Esophagus mucosa (tissue), 1 donor: ENCODE results near the gene ITPKB. TPM values are rescaled to one million over a fixed set of nuclear protein-coding genes. Genes with fewer than 3 reads are reported as not detected.
"Not testable (repeated sequence)": the region's sequence is repeated elsewhere in the genome, so short reads cannot be mapped to it uniquely, and the experiment has no call there.

ENCODE experiments used
- ATAC-seq: fragments of 200-7000 bp; cut with Tn5 transposase; one replicate; pipeline ENCODE4 v1.9.1; 2020
- total RNA-seq: library from RNA; stranded (reverse); gene quantifications from one replicate; pipeline ENCODE4 v1.2.4, GENCODE V29; 2023
- donor health status: DM: yes; HTN: yes; CAD: no.

ITPKB gene
- total RNA-seq, 1 donor from 2014 or later, result 10.9 TPM

- ATAC-seq, result no peak
Observed at GRCh38 chr1:226754793-226755533, 15.9 kb upstream of the ITPKB start.

- no peak for ATAC-seq
Observed at GRCh38 chr1:226754097-226754496, 15.0 kb upstream of the ITPKB start.

GRCh38 chr1:226751703-226752102 lies 12.6 kb upstream of the ITPKB start:
- ATAC-seq, result no peak

- no peak for ATAC-seq
Observed at GRCh38 chr1:226751214-226751613, 12.1 kb upstream of the ITPKB start.

DNA sequence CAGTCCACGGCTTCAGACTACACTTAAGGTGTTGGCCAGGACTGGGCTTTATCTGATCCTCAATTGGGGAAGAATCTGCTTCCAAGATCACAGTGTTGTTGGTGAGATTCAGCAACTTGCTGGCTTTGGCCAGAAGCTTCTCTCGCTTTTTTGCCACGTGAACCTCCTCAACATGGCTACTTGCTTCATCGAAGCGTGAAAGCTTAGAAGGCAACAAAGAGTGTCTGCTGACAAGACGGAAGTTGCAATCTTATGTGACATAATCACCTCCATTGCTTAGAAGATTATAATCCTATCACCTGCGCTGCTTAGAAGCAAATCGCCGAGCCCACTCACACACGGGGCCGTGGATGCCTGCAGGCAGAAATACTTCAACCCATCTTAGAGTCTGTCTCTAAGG lies 10.4 kb upstream of the ITPKB start:
- ATAC-seq, result no peak

DNA sequence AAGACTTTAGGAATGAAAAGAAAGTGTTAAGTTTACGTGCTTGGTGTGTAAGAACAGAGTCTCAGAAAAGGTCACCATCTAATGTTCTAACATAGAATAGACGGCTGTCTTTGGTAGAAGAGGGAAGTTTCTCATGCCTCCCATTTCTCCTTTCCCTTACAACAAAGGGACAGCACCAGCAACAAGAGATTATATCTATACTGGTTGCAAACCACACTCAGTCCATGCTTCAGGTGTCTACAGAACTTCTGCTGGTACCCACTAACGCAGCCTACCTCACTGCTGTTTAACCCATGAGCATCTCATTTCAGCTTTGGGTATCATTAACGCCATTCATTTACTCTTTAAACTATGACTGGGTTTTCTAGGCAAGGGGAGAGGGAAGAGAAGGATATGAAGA lies 9.2 kb upstream of the ITPKB start:
- ATAC-seq, result no peak

GRCh38 chr1:226747519-226748263 lies 8.6 kb upstream of the ITPKB start:
- ATAC-seq, result not testable (repeated sequence)

GRCh38 chr1:226743259-226743658 lies 4.2 kb upstream of the ITPKB start:
- no peak for ATAC-seq

DNA sequence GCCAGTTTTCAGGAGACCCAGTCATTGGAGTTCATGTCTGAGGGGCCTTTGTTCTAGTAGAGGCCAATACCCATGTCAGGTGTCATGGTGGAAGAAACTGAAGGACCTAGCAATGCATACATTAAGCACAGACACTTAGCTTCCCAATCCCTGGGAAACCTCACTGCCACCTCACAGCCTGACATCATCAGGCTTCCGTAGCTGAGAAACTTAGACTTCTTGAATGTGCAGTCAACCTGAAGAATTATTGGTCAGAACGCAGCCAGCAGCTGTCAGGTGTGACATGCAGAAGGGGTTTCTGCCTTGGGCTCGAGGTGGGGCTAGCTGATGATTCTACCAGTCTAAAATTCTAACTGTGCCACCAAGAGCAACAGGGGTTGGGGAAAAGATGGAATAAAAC lies 1.9 kb upstream of the ITPKB start:
- no peak for ATAC-seq

GRCh38 chr1:226739696-226740065 lies 599 bp upstream of the ITPKB start:
- ATAC-seq, result no peak

DNA sequence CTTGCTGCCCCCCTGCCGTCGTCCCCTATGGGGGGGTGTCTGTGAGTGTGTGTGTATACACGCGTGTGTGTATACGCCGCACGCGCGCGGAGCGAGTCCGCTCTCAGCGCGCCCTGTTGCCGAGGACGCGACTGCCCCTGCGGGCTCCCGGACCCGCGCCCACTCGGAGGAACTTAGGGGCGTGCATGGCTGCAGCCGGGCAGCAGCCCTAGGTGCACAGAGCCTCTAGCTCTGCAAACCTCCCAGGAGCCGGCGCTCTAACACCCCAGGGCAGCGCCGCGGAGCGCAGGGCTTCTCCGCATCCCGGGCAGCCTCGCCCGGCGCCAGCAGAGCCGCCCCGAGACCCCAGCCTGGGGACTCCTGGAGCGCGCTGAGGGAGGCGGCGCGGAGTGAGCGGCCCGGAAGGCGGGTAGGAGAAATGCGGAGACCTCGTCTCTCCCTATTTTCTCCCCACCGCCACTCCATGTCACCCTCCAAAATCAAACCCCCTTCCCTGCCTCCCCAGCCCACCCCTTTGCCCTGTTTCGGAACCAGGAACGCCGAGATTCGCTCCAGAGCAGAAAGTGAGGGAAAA lies 574 bp downstream of the ITPKB start:
- ATAC-seq, result peak; percentile 48

GRCh38 chr1:226737819-226738420 lies 1.2 kb downstream of the ITPKB start:
- peak; percentile 54 for ATAC-seq

- peak; percentile 50 for ATAC-seq
Observed at GRCh38 chr1:226736908-226737818, 1.9 kb downstream of the ITPKB start.

DNA sequence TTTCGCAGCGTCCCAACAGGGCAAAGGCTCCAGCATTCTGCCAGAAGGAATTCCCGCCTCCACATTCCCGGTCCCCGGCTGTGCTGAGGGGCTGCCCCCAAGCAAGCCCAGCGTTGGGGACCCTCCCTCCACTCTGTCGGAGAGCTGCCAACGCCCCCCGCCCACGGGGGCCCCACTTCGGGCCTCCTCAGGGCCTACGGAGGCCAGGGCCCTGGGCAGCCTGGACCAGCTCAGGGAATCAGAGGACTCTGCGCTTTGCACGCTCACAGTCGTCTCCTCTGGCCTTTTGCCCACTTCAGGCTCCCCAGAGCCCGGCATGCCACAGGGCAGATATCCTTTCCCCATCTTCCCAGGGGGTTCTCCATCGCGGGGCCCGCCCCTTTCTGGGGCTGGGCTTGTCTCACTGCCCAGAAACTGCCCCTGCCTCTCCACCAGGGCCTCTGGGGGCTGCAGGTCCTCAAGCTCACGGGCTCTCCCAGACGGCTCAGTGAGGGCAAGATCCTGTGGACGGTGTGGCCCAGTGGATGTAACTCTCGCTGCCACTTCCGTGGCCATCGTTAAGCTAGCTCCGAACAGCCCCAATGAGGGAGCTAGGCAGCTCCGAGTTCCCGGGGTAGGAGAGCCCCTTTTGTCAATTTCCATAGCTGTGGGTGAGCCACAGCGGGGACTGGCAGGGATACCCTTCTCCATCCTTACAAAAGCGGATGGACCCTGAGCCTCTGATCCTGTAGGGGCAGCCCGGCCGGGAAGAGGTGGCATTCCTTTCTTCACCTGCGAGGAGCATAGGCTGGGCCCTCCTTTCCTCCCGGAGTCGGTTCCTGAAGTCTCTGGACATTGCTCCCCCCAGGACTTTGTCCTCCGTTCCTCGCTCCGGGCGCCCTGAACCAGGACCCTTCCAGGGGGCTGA lies 2.8 kb downstream of the ITPKB start:
- ATAC-seq, result no peak

DNA sequence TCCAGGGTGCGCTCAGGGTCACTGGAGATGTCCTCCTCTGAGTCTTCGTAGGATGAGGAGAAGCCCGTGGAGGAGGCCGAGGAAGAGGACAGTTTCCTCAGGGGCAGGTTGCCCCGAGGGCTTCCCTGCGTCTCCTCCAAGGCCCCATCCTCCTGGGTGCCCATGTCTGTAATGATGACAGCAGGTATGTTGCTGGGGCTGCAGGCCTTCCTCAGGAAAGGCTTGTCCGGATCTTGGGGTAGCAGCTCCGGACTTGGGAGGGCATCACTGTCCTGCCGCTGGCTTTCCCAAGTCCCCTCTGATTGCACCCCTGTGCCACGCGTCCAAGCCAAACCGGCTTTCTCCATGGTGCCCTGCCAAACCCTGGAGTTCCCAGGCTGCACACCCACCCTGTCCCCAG lies 3.5 kb downstream of the ITPKB start:
- ATAC-seq, result no peak

DNA sequence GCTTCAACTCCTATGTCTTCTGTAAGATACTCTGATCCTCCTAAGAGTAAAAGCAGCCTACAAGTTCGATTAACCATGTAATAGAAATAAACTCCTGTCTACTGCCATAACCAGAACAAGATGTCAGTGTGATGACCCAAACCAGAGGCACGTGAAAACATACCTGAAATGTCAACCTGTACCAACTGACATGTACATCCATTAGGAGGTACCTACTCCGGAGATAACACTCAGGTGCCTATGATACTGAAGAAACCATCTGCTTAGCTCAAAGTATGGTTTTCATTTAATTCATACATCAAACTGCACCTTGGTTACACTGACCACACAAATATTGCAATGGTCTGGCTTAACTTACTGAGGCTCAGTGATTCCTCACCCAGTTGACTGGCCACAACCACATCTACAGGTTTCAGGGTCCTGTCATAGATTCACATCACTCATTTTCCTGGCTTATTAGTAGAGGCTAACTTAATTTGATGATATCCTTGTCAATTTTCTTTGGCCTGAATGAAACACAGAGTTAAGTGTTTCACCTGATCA lies 4.4 kb downstream of the ITPKB start:
- ATAC-seq, result no peak

DNA sequence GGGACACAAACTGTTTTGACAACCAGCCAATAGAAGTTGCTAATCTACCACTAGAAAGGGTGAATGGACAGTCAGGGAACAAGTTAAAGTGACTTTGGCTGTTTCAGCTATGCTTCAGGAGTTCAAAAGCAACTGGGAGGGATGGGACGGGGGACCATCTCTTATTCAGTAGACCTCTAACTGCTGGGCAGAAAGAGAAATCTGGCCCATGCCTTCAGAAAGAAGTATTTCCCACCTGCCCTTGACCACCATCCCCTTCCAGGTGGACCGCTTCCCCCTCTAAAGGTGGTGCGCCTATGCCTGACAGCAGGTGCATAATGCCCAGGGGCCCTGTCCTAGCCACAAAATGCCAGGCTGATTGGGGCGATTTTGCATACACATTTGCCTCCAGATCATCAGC lies 5.2 kb downstream of the ITPKB start:
- ATAC-seq, result no peak

GRCh38 chr1:226733304-226733703 lies 5.8 kb downstream of the ITPKB start:
- no peak for ATAC-seq

GRCh38 chr1:226732856-226733291 lies 6.2 kb downstream of the ITPKB start:
- no peak for ATAC-seq

- ATAC-seq, result no peak
Observed at GRCh38 chr1:226731257-226731893, 7.7 kb downstream of the ITPKB start.
